MCF 10A (cell line): ENCODE data around the gene NDOR1. TPM values are rescaled to one million over a fixed set of nuclear protein-coding genes. Genes with fewer than 3 reads are reported as not detected.

ENCODE experiments used
- BruUV-seq: library from RNA; stranded (reverse); fragments of 400-500 nt; replicated peaks from 2 replicates; lab custom pipeline; 2021; lab: Mats Ljungman, UMichigan
- CTCF ChIA-PET: fragments of 300-600 bp; sonication (Branson Sonifier 250); formaldehyde crosslinking; extraction: SDS; loops from one replicate; lab custom pipeline; 2021; ENCODE audit warnings: antibody characterized with exemption, inconsistent platforms; lab: Yijun Ruan, JAX
- POLR2A ChIA-PET: fragments of 300-600, 350-650 bp; sonication (Branson Sonifier 250); formaldehyde crosslinking; extraction: SDS; loops from one replicate; lab custom pipeline; 2020; ENCODE audit warnings: antibody characterized with exemption, inconsistent platforms; lab: Yijun Ruan, JAX
- DNase-seq: peaks from one replicate; pipeline ENCODE4 v3.0.0-alpha.2; 2018; ENCODE audit not compliant: unreplicated experiment
- H3K27ac Mint-ChIP-seq: one replicate; pipeline ENCODE4 v1.8.0; 2022; ENCODE audit warnings: mild to moderate bottlenecking, low read depth, mixed read lengths; ENCODE audit not compliant: unreplicated experiment
- H3K27me3 Mint-ChIP-seq: one replicate; pipeline ENCODE4 v1.8.0; 2022; ENCODE audit warnings: mixed read lengths; ENCODE audit not compliant: insufficient read depth, unreplicated experiment
- H3K36me3 Mint-ChIP-seq: one replicate; pipeline ENCODE4 v1.8.0; 2022; ENCODE audit warnings: mild to moderate bottlenecking, moderate library complexity, mixed read lengths; ENCODE audit not compliant: insufficient read depth, unreplicated experiment
- H3K4me1 Mint-ChIP-seq: one replicate; pipeline ENCODE4 v1.8.0; 2022; ENCODE audit warnings: mixed read lengths; ENCODE audit not compliant: insufficient read depth, unreplicated experiment
- H3K4me3 Mint-ChIP-seq: one replicate; pipeline ENCODE4 v1.8.0; 2022; ENCODE audit warnings: mild to moderate bottlenecking, moderate library complexity, mixed read lengths; ENCODE audit not compliant: unreplicated experiment
- H3K9me3 Mint-ChIP-seq: one replicate; pipeline ENCODE4 v1.8.0; 2022; ENCODE audit warnings: mixed read lengths; ENCODE audit not compliant: unreplicated experiment
- intact Hi-C: fragments of 100-400 bp; cut with micrococcal nuclease; formaldehyde crosslinking; loops from 2 replicates; pipeline ENCODE4 v1.14.1; 2022
- total RNA-seq: library from RNA; stranded (reverse); gene quantifications from 2 replicates; pipeline ENCODE4 v1.2.3, GENCODE V29; 2022
- TF ChIP-seq, protein P1 (sequence below): fragments of 200-600 bp; IDR thresholded peaks from one replicate; pipeline ENCODE4 v1.8.0; 2022; ENCODE audit warnings: antibody characterized with exemption, mild to moderate bottlenecking; ENCODE audit not compliant: unreplicated experiment

NDOR1 gene
- total RNA-seq, 1 experiment from 2014 or later: 18.0 TPM

- intact Hi-C loops: no loop called here
- Mint-ChIP-seq H3K36me3 (peaks cover 10% of the 10 kb centered on the region), H3K4me1 (peaks cover 18% of the 10 kb centered on the region), H3K9me3 (no peaks in the 10 kb centered on the region), H3K27me3 (no peaks in the 10 kb centered on the region), H3K4me3 (peak overlapping the region; percentile 36), H3K27ac (no peak overlapping the region)
- TF ChIP-seq, protein P1, sequence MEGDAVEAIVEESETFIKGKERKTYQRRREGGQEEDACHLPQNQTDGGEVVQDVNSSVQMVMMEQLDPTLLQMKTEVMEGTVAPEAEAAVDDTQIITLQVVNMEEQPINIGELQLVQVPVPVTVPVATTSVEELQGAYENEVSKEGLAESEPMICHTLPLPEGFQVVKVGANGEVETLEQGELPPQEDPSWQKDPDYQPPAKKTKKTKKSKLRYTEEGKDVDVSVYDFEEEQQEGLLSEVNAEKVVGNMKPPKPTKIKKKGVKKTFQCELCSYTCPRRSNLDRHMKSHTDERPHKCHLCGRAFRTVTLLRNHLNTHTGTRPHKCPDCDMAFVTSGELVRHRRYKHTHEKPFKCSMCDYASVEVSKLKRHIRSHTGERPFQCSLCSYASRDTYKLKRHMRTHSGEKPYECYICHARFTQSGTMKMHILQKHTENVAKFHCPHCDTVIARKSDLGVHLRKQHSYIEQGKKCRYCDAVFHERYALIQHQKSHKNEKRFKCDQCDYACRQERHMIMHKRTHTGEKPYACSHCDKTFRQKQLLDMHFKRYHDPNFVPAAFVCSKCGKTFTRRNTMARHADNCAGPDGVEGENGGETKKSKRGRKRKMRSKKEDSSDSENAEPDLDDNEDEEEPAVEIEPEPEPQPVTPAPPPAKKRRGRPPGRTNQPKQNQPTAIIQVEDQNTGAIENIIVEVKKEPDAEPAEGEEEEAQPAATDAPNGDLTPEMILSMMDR: no peak
- BruUV-seq: no TSS peak
- POLR2A ChIA-PET: interaction anchor here (0.5 to 2.1 kb wide), 7 partner anchors 9 to 149 kb away, joined by 3 to 13 read pairs (median 3); partner anchors contain the start of genes NDOR1, TMEM203 and TUBB4B
- no peak for DNase-seq
- CTCF ChIA-PET: interaction anchor here (0.6 to 1.1 kb wide), 5 partner anchors 23 to 1073 kb away, joined by 3 to 5 read pairs (median 3); partner anchors contain the start of gene RNF224
These were observed 9.8 kb upstream of the NDOR1 start for GRCh38 chr9:137195525-137196220.

- intact Hi-C loops: no loop called here
- BruUV-seq: no TSS peak
- ChIA-PET CTCF (interaction anchor here (0.5 to 1.3 kb wide), 6 partner anchors 25 to 138 kb away, joined by 3 to 7 read pairs (median 3); no protein-coding TSS in a partner anchor), POLR2A (interaction anchor here (0.6 to 3.6 kb wide), 6 partner anchors 10 to 425 kb away, joined by 3 to 43 read pairs (median 10); partner anchors contain the start of genes ANAPC2, CYSRT1, RNF224 and SSNA1)
- peaks cover 8% of the 10 kb centered on the region for H3K36me3 Mint-ChIP-seq
- DNase-seq: peak; percentile 53
- no peak overlapping the region for H3K27ac Mint-ChIP-seq
- peak overlapping the region; percentile 76 for H3K4me3 Mint-ChIP-seq
- no peaks in the 10 kb centered on the region for H3K9me3 Mint-ChIP-seq
- TF ChIP-seq, protein P1: no peak
- H3K4me1 Mint-ChIP-seq: peaks cover 18% of the 10 kb centered on the region
- no peaks in the 10 kb centered on the region for H3K27me3 Mint-ChIP-seq
These were observed 7.2 kb upstream of the NDOR1 start for GRCh38 chr9:137198051-137198901.

GRCh38 chr9:137198902-137199283, 6.6 kb upstream of the NDOR1 start:
- intact Hi-C loops: no loop called here
- peak overlapping the region; percentile 76 for H3K4me3 Mint-ChIP-seq
- no peak overlapping the region for H3K27ac Mint-ChIP-seq
- no peaks in the 10 kb centered on the region for H3K9me3 Mint-ChIP-seq
- H3K4me1 Mint-ChIP-seq: peaks cover 18% of the 10 kb centered on the region
- TF ChIP-seq, protein P1: no peak
- no TSS peak for BruUV-seq
- CTCF ChIA-PET: interaction anchor here (0.6 to 1.3 kb wide), 5 partner anchors 18 to 711 kb away, joined by 3 to 7 read pairs (median 4); no protein-coding TSS in a partner anchor
- peaks cover 8% of the 10 kb centered on the region for H3K36me3 Mint-ChIP-seq
- H3K27me3 Mint-ChIP-seq: no peaks in the 10 kb centered on the region
- no peak for DNase-seq
- POLR2A ChIA-PET: interaction anchor here (1.5 to 3.6 kb wide), 4 partner anchors 10 to 69 kb away, joined by 5 to 43 read pairs (median 22); partner anchors contain the start of genes ANAPC2, CYSRT1, RNF224 and SSNA1
